Hematopoietic multipotent progenitor cell treated with erythropoietin and hydrocortisone succinate and interleukin-3 and kit ligand, for 8 days (in vitro differentiated cells): ENCODE results near the gene TMEM235.
A peak's percentile ranks its signal among the peaks of the same experiment; 100 is the strongest.
"Not testable (repeated sequence)": the region's sequence is repeated elsewhere in the genome, so short reads cannot be mapped to it uniquely, and the experiment has no call there.

Experiments used
- DNase-seq: peaks from one replicate; pipeline ENCODE4 v3.0.0-alpha.2; 2015

Gene TMEM235

DNA sequence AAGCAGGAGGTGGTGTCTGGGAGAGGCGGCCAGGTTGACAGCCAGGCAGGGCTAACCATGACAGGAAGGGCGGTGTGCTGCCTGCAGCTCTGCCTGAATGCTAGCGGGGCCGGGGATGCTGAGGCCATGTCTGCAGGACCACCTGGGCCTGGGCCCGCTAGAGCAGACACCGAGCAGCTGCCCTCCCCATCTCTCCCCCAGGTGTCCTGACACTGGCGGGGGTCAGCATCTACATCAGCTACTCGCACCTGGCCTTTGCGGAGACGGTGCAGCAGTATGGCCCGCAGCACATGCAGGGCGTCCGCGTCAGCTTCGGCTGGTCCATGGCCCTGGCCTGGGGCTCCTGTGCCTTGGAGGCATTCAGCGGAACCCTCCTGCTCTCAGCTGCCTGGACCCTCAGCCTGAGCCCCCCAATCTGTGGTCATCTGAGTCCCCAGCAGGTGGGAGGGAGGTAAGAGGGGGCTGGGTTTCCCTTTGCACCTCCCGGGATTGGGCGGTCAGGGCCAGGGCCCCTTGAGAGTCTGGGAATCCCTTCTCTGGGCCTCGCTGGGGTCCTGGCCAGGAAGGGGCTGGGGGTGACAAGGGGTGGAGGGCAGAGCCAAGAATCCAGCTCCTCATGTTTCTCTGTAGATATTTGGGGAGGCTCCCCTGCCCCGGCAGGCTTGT is 7.5 kb downstream of the TMEM235 start:
- DNase-seq: no peak

GRCh38 chr17:78239489-78239931 is 8.1 kb downstream of the TMEM235 start:
- DNase-seq: no peak

DNA sequence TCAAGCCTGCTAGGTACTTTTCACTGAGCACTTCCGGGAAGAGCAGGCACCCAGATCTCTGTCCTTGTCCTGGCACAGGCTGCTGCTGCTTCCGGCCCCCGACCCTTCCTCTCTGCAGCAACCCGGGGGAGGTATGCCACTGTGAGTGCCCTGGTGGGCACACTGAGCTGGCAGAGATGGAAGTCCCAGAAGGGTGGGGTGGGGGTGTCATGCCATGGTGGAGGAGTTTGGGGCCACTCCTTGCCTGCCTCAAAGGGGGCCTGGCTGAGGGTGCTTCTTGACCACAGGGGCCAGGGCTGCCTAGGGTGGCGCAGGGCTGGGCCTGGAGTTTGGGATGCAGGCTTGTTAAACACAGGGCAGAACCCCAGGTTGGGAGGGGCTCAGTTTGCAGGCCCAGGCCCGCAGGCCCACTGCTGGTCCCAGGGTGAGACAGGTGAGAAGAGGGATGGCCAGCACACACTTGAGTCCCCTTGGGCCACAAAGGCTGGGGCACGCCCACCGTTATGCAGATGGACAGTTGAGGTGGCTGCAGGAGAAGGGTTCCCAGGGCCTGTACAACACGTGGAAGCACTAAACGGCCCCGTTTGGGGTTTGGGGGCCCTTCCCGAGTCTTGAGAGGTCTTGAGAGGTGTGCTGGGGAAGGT is 8.7 kb downstream of the TMEM235 start:
- DNase-seq: no peak

DNA sequence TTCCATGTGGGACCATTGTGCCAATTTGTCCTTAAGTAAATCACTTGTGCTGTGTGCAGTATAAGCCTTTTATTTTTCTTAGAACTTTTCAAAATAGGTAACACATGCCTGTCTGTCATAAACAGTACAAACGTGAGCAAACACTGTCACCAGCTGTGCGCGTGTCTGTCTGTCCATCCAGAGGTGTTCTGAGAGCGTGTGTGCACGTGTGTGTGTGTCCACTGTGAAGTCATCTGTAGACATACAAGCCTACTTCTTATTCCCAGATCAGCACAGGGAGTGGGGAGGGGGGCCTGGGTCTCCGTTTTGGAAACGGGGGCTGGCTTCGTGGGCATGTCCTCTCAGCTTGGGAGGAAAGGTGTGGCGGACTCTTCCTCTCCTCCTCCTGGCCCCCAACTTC is 9.4 kb downstream of the TMEM235 start:
- DNase-seq: no peak

DNA sequence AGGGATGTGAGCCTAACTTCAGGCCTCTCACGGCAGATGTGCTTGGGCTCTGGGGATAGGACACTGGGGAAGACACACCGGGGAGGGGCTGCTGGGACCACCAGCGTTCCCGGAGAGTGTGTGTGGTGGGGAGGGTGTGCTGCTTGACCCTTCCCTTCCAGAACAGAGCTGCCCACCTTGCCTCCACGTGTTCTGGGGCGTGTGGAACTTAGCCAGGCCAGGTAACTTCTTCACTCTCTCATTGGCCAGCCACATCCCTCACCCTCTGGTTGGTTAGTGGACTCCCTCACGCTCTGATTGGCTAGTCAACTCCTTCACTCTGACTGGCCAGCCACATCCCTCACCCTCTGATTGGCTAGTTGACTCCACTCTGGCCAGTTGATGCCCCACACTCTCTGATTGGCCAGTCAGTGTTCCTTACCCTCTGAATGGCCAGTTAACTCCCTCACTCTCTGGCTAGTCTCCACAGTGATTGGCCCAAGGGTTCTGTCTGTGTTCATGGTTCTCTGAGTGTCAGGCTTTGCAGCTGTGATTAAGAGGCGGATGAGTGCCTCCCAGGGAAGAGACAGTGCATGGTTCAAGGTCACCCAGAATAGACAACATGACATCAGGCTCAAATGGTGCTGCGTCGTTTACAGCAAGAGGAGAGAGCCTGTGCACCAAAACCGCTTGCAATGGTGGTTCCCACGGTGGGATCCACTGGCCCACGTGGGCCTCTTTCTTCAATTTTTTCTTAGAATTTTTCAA is 10.0 kb downstream of the TMEM235 start:
- DNase-seq: peak; percentile 58

DNA sequence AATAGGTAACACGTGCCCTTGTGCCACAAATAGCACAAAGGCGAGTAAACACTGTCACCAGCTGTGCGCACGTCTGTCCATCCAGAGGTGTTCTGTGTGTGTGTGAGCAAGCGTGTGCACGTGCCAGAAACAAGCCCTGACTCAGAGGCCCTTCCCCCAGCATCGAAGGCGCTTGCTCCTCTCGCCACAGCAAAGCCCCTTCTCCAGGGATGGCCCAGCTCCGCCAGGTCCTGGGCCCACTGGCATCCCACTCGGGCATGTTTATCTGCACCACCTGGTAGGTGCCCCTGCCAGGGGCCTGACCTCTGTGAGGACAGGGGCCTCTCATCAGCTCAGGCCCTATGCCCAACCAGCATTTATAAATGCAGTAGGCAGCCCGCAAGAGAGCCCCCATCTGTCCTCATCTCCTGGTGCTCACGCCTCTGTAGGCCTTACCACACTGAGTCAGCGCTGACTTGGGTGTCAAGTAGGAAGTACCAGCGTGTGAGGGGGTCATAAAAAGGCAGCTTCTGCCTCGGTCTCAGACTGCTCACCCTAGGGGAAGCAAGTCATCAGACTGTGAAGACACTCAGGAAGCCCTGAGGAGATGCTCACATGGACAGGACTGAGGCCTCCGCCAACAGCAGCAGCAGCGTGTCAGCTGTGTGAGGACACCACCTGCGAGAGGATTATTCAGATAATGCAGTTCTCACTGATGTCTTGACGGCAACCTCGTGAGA is 10.8 kb downstream of the TMEM235 start:
- no peak for DNase-seq

GRCh38 chr17:78247304-78247703 is 15.9 kb downstream of the TMEM235 start:
- DNase-seq: no peak

GRCh38 chr17:78248051-78248914 is 16.9 kb downstream of the TMEM235 start:
- DNase-seq: no peak

GRCh38 chr17:78249074-78249817 is 17.8 kb downstream of the TMEM235 start:
- DNase-seq: no peak

- no peak for DNase-seq
These were observed 18.7 kb downstream of the TMEM235 start for GRCh38 chr17:78249818-78250806.

- peak; percentile 86 for DNase-seq
These were observed 19.7 kb downstream of the TMEM235 start for GRCh38 chr17:78250891-78251772.

- no peak for DNase-seq
These were observed 20.3 kb downstream of the TMEM235 start for GRCh38 chr17:78251773-78252103.

GRCh38 chr17:78252111-78252634 is 20.7 kb downstream of the TMEM235 start:
- DNase-seq: no peak

- peak; percentile 11 for DNase-seq
These were observed 21.5 kb downstream of the TMEM235 start for GRCh38 chr17:78252701-78253635.

- DNase-seq: not testable (repeated sequence)
These were observed 22.2 kb downstream of the TMEM235 start for GRCh38 chr17:78253636-78253945.

DNA sequence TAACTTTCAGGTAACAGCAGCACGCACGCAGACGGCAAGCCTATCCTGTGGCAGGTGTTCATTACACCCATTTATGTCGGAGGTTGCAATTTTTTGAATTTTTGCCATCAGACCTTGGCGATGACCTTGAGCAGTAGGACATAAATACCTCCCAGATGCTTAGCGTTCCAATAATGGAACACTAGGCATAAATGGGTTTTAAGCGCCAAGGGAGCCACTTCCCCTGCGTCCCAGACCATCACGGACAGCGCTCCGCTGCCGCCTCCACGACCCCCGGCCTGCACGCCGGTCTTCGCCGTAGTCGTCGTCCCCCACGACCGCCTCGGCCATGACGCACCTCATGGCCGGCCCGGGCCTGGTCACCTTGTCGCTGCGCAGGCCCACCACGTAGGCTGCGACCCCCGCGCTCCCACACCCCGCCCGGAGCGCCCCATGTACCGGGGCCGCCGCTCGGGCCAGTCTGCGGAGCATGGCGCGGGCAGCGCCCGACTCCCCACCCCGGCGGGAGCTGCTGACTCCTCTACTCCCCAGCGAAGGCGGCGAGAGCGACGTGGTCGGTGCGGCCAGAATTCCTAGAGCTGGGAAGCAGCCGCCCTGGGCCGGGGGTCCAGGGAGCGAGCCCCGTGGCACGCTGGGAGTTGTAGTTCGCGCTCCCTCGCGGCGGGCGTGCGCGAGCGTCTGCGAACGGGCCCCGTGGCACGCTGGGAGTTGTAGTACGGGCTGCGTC is 22.7 kb downstream of the TMEM235 start:
- peak; percentile 82 for DNase-seq

GRCh38 chr17:78255029-78255656 is 23.7 kb downstream of the TMEM235 start:
- no peak for DNase-seq
